ENCODE results near the gene MCM9. TPM values are rescaled to one million over a fixed set of nuclear protein-coding genes. Genes with fewer than 3 reads are reported as not detected.

MCM9 gene
- total RNA-seq, 1 donor from 2014 or later = 10.1 TPM

DNA sequence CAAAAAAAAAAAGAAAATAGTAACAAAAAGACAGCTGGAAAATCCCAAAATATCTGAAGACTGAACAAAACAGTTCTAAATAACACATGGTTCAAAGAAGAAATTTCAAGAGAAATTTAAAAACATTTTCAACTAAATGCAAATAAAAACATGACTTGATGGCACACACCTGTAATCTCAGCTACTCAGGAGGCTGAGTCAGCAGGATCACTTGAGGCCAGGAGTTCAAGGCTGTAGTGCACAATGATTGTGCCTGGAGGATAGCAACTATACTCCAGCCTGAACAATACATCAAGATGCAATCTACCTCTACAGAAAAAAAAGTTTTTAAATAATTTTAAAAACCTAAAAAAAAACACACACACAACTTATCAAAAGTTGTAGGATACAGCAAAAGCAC lies 62.6 kb downstream of the MCM9 start:
- peaks cover 6% of the 10 kb centered on the region for H3K79me2 ChIP-seq (ENCODE audit: insufficient read depth, low read length)

GRCh38 chr6:118871331-118871730 lies 63.6 kb downstream of the MCM9 start:
- H3K4me3 Mint-ChIP-seq (ENCODE audit: unreplicated experiment) = no peak overlapping the region
- Histone ChIP-seq H2AFZ (ENCODE audit: low read depth, low read length) (no peak overlapping the region), H3K4me3 (ENCODE audit: insufficient read depth, low read depth, low read length) (no peak overlapping the region), H3K79me2 (ENCODE audit: insufficient read depth, low read length) (peaks cover 6% of the 10 kb centered on the region), H3K9ac (ENCODE audit: low read length) (no peak overlapping the region), H3K9me3 (ENCODE audit: insufficient read depth, low read depth, low read length) (no peaks in the 10 kb centered on the region), H3K27me3 (ENCODE audit: insufficient read depth, low read length) (no peaks in the 10 kb centered on the region), H4K20me1 (ENCODE audit: insufficient read depth, low read length) (no peaks in the 10 kb centered on the region), H3K36me3 (ENCODE audit: insufficient read depth, low read length) (no peaks in the 10 kb centered on the region), H3K4me2 (ENCODE audit: low read length) (no peak overlapping the region), H3K4me1 (ENCODE audit: insufficient read depth, low read length) (peaks cover 8% of the 10 kb centered on the region), H3K27ac (ENCODE audit: low read depth, low read length) (no peak overlapping the region)
- TF ChIP-seq, protein P1, sequence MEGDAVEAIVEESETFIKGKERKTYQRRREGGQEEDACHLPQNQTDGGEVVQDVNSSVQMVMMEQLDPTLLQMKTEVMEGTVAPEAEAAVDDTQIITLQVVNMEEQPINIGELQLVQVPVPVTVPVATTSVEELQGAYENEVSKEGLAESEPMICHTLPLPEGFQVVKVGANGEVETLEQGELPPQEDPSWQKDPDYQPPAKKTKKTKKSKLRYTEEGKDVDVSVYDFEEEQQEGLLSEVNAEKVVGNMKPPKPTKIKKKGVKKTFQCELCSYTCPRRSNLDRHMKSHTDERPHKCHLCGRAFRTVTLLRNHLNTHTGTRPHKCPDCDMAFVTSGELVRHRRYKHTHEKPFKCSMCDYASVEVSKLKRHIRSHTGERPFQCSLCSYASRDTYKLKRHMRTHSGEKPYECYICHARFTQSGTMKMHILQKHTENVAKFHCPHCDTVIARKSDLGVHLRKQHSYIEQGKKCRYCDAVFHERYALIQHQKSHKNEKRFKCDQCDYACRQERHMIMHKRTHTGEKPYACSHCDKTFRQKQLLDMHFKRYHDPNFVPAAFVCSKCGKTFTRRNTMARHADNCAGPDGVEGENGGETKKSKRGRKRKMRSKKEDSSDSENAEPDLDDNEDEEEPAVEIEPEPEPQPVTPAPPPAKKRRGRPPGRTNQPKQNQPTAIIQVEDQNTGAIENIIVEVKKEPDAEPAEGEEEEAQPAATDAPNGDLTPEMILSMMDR (IDR thresholded peaks at IDR 0.05; ENCODE audit: insufficient read depth, low read depth, low read length) = no peak
- TF ChIP-seq EZH2 (IDR thresholded peaks at IDR 0.05; ENCODE audit: insufficient read depth, low read length) = no peak
- FAIRE-seq (no peak), DNase-seq (ENCODE audit: low read depth) (no peak)
- H3K27me3 Mint-ChIP-seq (ENCODE audit: low read depth, unreplicated experiment) = no peaks in the 10 kb centered on the region
- H3K4me1 Mint-ChIP-seq (ENCODE audit: low read depth, unreplicated experiment) = peaks cover 14% of the 10 kb centered on the region
- H3K36me3 Mint-ChIP-seq (ENCODE audit: low read depth, unreplicated experiment) = no peaks in the 10 kb centered on the region
- peaks cover 2% of the 10 kb centered on the region for H3K9me3 Mint-ChIP-seq (ENCODE audit: unreplicated experiment)
- H3K27ac Mint-ChIP-seq (ENCODE audit: unreplicated experiment) = no peak overlapping the region

More for the DNA sequence above, 62.6 kb downstream of the MCM9 start:
- no peaks in the 10 kb centered on the region for H3K36me3 ChIP-seq (ENCODE audit: insufficient read depth, low read length)
- Mint-ChIP-seq H3K27me3 (ENCODE audit: low read depth, unreplicated experiment) (no peaks in the 10 kb centered on the region), H3K4me1 (ENCODE audit: low read depth, unreplicated experiment) (peaks cover 22% of the 10 kb centered on the region), H3K27ac (ENCODE audit: unreplicated experiment) (no peak overlapping the region), H3K9me3 (ENCODE audit: unreplicated experiment) (no peaks in the 10 kb centered on the region), H3K4me3 (ENCODE audit: unreplicated experiment) (no peak overlapping the region), H3K36me3 (ENCODE audit: low read depth, unreplicated experiment) (no peaks in the 10 kb centered on the region)
- no peak overlapping the region for H3K4me3 ChIP-seq (ENCODE audit: insufficient read depth, low read depth, low read length)
- no peak for TF ChIP-seq EZH2 (IDR thresholded peaks at IDR 0.05; ENCODE audit: insufficient read depth, low read length)
- TF ChIP-seq, protein P1 (IDR thresholded peaks at IDR 0.05; ENCODE audit: insufficient read depth, low read depth, low read length) = no peak
- H3K9me3 ChIP-seq (ENCODE audit: insufficient read depth, low read depth, low read length) = no peaks in the 10 kb centered on the region
- no peak overlapping the region for H3K4me2 ChIP-seq (ENCODE audit: low read length)
- DNase-seq (ENCODE audit: low read depth) (no peak), FAIRE-seq (no peak)
- no peaks in the 10 kb centered on the region for H3K27me3 ChIP-seq (ENCODE audit: insufficient read depth, low read length)
- peaks cover 17% of the 10 kb centered on the region for H3K4me1 ChIP-seq (ENCODE audit: insufficient read depth, low read length)
- H3K27ac ChIP-seq (ENCODE audit: low read depth, low read length) = no peak overlapping the region
- H4K20me1 ChIP-seq (ENCODE audit: insufficient read depth, low read length) = no peaks in the 10 kb centered on the region
- no peak overlapping the region for H3K9ac ChIP-seq (ENCODE audit: low read length)
- H2AFZ ChIP-seq (ENCODE audit: low read depth, low read length) = no peak overlapping the region

DNA sequence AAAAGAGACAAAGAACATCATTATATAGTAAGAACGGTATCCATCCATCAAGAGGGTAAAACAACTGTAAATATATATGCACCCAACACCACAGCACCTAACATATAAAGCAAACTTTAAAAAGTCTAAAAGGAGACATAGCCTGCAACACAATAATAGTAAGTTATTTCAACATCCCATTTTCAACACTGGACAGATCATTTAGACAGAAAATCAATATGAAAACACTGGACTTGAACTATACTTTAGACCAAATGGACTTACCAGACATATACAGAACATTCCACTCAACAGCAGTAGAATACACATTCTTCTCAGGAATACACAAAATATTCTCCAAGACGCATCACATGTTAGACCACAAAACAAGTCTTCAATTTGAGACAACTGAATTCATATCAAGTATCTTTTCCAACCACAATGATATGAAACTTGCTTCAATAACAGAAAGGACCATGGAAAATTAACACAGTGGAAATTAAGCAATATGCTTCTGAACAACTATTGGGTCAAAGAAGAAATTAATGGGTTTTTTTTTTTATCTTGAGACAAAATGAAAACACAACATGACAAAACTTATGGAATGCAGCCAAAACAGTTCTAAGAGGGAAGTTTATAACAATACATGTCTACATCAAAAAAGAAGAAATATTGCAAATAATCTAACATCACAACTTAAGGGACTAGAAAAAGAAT lies 64.9 kb downstream of the MCM9 start:
- TF ChIP-seq EZH2 (IDR thresholded peaks at IDR 0.05; ENCODE audit: insufficient read depth, low read length) = no peak
- TF ChIP-seq, protein P1 (IDR thresholded peaks at IDR 0.05; ENCODE audit: insufficient read depth, low read depth, low read length) = no peak
- no peak overlapping the region for H3K4me3 Mint-ChIP-seq (ENCODE audit: unreplicated experiment)
- peak overlapping the region; percentile 50 for H3K4me2 ChIP-seq (ENCODE audit: low read length)
- FAIRE-seq (peak; percentile 55), DNase-seq (ENCODE audit: low read depth) (peak; percentile 63)
- H3K27ac ChIP-seq (ENCODE audit: low read depth, low read length) = peak overlapping the region; percentile 9
- H3K4me1 Mint-ChIP-seq (ENCODE audit: low read depth, unreplicated experiment) = peaks cover 10% of the 10 kb centered on the region
- H3K4me3 ChIP-seq (ENCODE audit: insufficient read depth, low read depth, low read length) = no peak overlapping the region
- no peaks in the 10 kb centered on the region for H3K27me3 ChIP-seq (ENCODE audit: insufficient read depth, low read length)
- peaks cover 2% of the 10 kb centered on the region for H3K9me3 Mint-ChIP-seq (ENCODE audit: unreplicated experiment)
- H3K36me3 ChIP-seq (ENCODE audit: insufficient read depth, low read length) = no peaks in the 10 kb centered on the region
- H3K9ac ChIP-seq (ENCODE audit: low read length) = no peak overlapping the region
- H3K4me1 ChIP-seq (ENCODE audit: insufficient read depth, low read length) = no peaks in the 10 kb centered on the region
- H3K36me3 Mint-ChIP-seq (ENCODE audit: low read depth, unreplicated experiment) = no peaks in the 10 kb centered on the region
- H3K27ac Mint-ChIP-seq (ENCODE audit: unreplicated experiment) = no peak overlapping the region
- H4K20me1 ChIP-seq (ENCODE audit: insufficient read depth, low read length) = no peaks in the 10 kb centered on the region
- no peak overlapping the region for H2AFZ ChIP-seq (ENCODE audit: low read depth, low read length)
- no peaks in the 10 kb centered on the region for H3K9me3 ChIP-seq (ENCODE audit: insufficient read depth, low read depth, low read length)
- no peaks in the 10 kb centered on the region for H3K27me3 Mint-ChIP-seq (ENCODE audit: low read depth, unreplicated experiment)
- H3K79me2 ChIP-seq (ENCODE audit: insufficient read depth, low read length) = peaks cover 9% of the 10 kb centered on the region

Data from astrocyte (in vitro differentiated cells and primary cell).